Endodermal cell (in vitro differentiated cells): ENCODE results near the gene KCNJ16. TPM values are rescaled to one million over a fixed set of nuclear protein-coding genes. Genes with fewer than 3 reads are reported as not detected.

Source experiments
- DNase-seq: peaks from one replicate; pipeline ENCODE4 v3.0.0-alpha.2; 2017
- H3K27ac ChIP-seq: 2 replicates; pipeline ENCODE4 v1.5.1; 2013; ENCODE audit warnings: mild to moderate bottlenecking, low read depth, low read length, moderate library complexity
- H3K27me3 ChIP-seq: 2 replicates; pipeline ENCODE4 v1.6.1; 2013; ENCODE audit warnings: mild to moderate bottlenecking, low read length, moderate library complexity; ENCODE audit not compliant: insufficient read depth, control insufficient read depth, poor library complexity, severe bottlenecking
- H3K36me3 ChIP-seq: 2 replicates; pipeline ENCODE4 v1.7.0; 2013; ENCODE audit warnings: mild to moderate bottlenecking, low read length, moderate library complexity; ENCODE audit not compliant: control insufficient read depth, insufficient read depth
- H3K4me1 ChIP-seq: one replicate; pipeline ENCODE4 v1.7.0; 2013; ENCODE audit warnings: low read length; ENCODE audit not compliant: control insufficient read depth, insufficient read depth
- H3K4me3 ChIP-seq: 2 replicates; pipeline ENCODE4 v1.5.1; 2013; ENCODE audit warnings: mild to moderate bottlenecking, low read length, moderate library complexity
- H3K9ac ChIP-seq: 2 replicates; pipeline ENCODE4 v1.6.1; 2013; ENCODE audit warnings: mild to moderate bottlenecking, low read length, moderate library complexity; ENCODE audit not compliant: poor library complexity, severe bottlenecking; ENCODE audit errors: extremely low read depth
- H3K9me3 ChIP-seq: 2 replicates; pipeline ENCODE4 v1.6.1; 2013; ENCODE audit warnings: mild to moderate bottlenecking, low read length, moderate library complexity; ENCODE audit not compliant: control insufficient read depth
- H3K27ac Mint-ChIP-seq: 2 replicates; pipeline ENCODE4 v1.8.0; 2020; ENCODE audit warnings: mixed read lengths
- H3K27me3 Mint-ChIP-seq: 2 replicates; pipeline ENCODE4 v1.8.0; 2021; ENCODE audit warnings: mild to moderate bottlenecking, mixed read lengths; ENCODE audit not compliant: insufficient read depth
- H3K36me3 Mint-ChIP-seq: 2 replicates; pipeline ENCODE4 v1.8.0; 2020; ENCODE audit warnings: low read depth, mixed read lengths
- H3K4me1 Mint-ChIP-seq: 2 replicates; pipeline ENCODE4 v1.8.0; 2020; ENCODE audit warnings: mixed read lengths
- H3K4me3 Mint-ChIP-seq: 2 replicates; pipeline ENCODE4 v1.8.0; 2020; ENCODE audit warnings: mild to moderate bottlenecking, moderate library complexity, mixed read lengths
- H3K9me3 Mint-ChIP-seq: 2 replicates; pipeline ENCODE4 v1.8.0; 2020; ENCODE audit warnings: mild to moderate bottlenecking, mixed read lengths
- WGBS, 2 experiments: methylation state at CpG; one replicate each; pipeline versions ENCODE4 v1.1.5 to v1.1.7; 2013; ENCODE audit warnings: missing lambda C conversion rate in 2 of 2, mixed read lengths in 1 of 2; ENCODE audit not compliant: insufficient coverage in 1 of 2, insufficient read length in 1 of 2; 5-methylcytosine and 5-hydroxymethylcytosine counted together
- total RNA-seq, 2 donors: library from RNA; stranded (reverse); fragmentation: NEBNext Ultra II Directional in 1 of 2; extraction: Animal tissue kit (Norgen Biotek cat#: 25700) in 1 of 2; gene quantifications; 2 replicates in 1 of 2; 3 replicates in 1 of 2; pipeline ENCODE4 v1.2.1, GENCODE V29; 2021
- TF ChIP-seq, protein P1 (sequence below): fragments of 200-600 bp; sonication (generic); conservative IDR thresholded peaks from 2 replicates; pipeline ENCODE4 v1.5.0; 2021; ENCODE audit warnings: antibody characterized with exemption, mild to moderate bottlenecking

The KCNJ16 gene
- total RNA-seq, 2 donors from 2014 or later: 0.68 to 1.5 TPM

DNA sequence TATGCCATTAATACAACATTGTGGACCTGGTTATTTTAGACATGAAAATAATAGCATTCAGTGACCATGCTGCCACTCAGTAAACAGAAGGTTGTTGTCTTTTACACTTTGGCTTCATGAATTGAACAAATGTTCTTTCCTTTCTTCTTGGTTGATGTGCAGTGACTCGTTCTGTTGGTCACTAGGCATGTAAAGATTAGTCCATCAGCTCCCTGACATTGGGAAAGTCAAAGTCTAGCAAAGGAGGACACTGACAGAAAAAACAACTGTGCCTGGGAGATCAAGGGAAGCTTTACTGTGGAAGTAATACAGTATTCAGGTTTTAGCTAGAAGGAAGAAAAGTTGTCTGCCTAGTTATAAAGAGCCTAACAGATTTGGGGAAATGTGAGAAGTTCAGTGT is 6.9 kb downstream of the KCNJ16 start:
- Mint-ChIP-seq H3K27ac (no peak overlapping the region), H3K36me3 (no peaks in the 10 kb centered on the region), H3K27me3 (no peaks in the 10 kb centered on the region), H3K9me3 (no peaks in the 10 kb centered on the region), H3K4me3 (no peak overlapping the region), H3K4me1 (no peaks in the 10 kb centered on the region)
- no peaks in the 10 kb centered on the region for H3K27me3 ChIP-seq
- no peak overlapping the region for H3K9ac ChIP-seq
- H3K27ac ChIP-seq: no peak overlapping the region
- H3K4me3 ChIP-seq: no peak overlapping the region
- DNase-seq: no peak
- TF ChIP-seq, protein P1, sequence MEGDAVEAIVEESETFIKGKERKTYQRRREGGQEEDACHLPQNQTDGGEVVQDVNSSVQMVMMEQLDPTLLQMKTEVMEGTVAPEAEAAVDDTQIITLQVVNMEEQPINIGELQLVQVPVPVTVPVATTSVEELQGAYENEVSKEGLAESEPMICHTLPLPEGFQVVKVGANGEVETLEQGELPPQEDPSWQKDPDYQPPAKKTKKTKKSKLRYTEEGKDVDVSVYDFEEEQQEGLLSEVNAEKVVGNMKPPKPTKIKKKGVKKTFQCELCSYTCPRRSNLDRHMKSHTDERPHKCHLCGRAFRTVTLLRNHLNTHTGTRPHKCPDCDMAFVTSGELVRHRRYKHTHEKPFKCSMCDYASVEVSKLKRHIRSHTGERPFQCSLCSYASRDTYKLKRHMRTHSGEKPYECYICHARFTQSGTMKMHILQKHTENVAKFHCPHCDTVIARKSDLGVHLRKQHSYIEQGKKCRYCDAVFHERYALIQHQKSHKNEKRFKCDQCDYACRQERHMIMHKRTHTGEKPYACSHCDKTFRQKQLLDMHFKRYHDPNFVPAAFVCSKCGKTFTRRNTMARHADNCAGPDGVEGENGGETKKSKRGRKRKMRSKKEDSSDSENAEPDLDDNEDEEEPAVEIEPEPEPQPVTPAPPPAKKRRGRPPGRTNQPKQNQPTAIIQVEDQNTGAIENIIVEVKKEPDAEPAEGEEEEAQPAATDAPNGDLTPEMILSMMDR: no peak
- 77 to 78% methylated on average over 1 of the region's 1 CpG for whole genome bisulfite sequencing, 2 experiments
- H3K9me3 ChIP-seq: no peaks in the 10 kb centered on the region
- H3K36me3 ChIP-seq: no peaks in the 10 kb centered on the region
- no peaks in the 10 kb centered on the region for H3K4me1 ChIP-seq

DNA sequence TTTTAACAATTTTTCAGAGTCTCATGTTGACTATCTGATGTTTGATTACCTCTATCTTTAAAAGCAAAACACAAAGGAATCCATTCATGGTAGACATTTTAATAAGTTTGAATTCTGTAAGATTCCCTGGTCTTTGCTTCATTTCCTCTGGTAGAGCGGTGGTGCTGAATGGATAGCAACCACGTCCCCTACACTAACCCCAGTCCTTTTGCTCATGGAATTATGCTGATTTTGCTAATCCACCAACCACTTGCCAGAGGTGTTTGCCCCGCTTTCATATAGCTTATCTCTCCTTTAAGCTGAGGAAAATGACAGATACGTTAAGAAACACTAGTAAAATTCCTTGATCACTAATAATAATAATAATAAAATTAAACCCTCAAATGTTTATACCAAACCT is 9.5 kb downstream of the KCNJ16 start:
- Histone ChIP-seq H3K27me3 (no peaks in the 10 kb centered on the region), H3K36me3 (no peaks in the 10 kb centered on the region), H3K9me3 (no peaks in the 10 kb centered on the region), H3K27ac (no peak overlapping the region), H3K4me1 (peaks cover 5% of the 10 kb centered on the region), H3K4me3 (no peak overlapping the region), H3K9ac (no peak overlapping the region)
- Mint-ChIP-seq H3K36me3 (no peaks in the 10 kb centered on the region), H3K27me3 (no peaks in the 10 kb centered on the region), H3K9me3 (no peaks in the 10 kb centered on the region), H3K4me1 (peaks cover 5% of the 10 kb centered on the region), H3K27ac (no peak overlapping the region), H3K4me3 (no peak overlapping the region)
- WGBS, 2 experiments: 63 to 80% methylated on average over 1 to 4 of the region's 4 CpGs
- no peak for DNase-seq
- TF ChIP-seq, protein P1: no peak

DNA sequence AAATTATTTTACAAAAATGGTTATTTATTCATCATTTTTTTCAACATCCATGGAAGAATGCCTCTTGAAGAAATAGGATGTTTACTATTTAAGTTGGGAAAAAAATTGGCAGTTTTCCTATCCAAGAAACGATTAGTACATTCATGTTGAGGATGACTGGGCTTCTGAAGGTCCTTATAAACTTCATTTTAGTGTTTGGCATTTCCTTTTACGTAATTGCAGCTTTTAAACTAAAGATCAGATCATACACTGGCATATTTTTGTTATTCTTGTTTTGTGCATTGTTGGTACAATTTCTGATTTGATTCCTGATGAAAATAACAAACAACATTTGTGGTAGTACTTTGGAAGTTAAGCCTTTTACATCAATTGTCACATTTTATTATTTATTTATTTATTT is 11.5 kb downstream of the KCNJ16 start:
- WGBS, 2 experiments: 85 to 87% methylated on average over 1 to 2 of the region's 2 CpGs
- Histone ChIP-seq H3K27me3 (no peaks in the 10 kb centered on the region), H3K4me3 (no peak overlapping the region), H3K36me3 (no peaks in the 10 kb centered on the region), H3K9ac (no peak overlapping the region), H3K4me1 (peaks cover 9% of the 10 kb centered on the region), H3K9me3 (no peaks in the 10 kb centered on the region), H3K27ac (no peak overlapping the region)
- Mint-ChIP-seq H3K4me1 (peaks cover 25% of the 10 kb centered on the region), H3K27ac (no peak overlapping the region), H3K4me3 (no peak overlapping the region), H3K27me3 (no peaks in the 10 kb centered on the region), H3K36me3 (no peaks in the 10 kb centered on the region), H3K9me3 (no peaks in the 10 kb centered on the region)
- TF ChIP-seq, protein P1: no peak
- no peak for DNase-seq
